Measurements from ENCODE around the gene DCBLD2. TPM values are rescaled to one million over a fixed set of nuclear protein-coding genes. Genes with fewer than 3 reads are reported as not detected.

DCBLD2 gene
- total RNA-seq, 1 experiment from 2014 or later, result 178 TPM

DNA sequence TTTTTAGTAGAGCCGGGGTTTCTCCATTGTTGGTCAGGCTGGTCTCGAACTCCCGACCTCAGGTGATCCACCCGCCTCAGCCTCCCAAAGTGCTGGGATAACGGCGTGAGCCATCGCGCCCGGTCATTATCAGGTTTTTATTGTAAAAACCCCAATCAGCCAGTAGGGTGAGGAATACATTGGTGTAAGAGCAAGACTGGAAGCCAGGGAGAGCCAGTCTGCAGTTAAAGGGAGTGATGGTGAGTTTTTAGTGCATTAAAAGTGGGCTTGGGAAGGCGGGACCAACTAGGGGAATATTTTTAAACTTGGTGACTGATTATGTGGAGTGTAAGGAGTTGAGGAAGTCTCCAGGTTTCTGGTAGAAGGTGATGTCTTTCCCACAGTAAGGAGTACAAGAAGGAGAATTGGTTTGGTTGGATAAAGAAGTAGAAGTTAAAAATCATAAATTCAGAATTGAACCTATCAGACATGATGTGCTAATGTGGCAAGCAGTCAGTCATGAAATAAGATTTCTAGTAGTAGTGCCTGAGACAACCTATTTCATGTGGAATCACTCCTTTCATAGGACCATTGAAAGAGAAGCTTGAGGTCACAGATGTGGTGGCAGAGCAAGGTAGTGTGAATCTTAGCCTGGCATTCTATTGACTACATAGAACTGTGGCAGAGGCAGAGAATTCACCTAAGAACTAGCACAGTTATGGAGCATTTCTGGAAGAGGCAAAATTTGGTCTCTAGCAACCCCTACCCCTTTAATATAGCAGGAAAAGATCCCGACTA is 2.4 kb upstream of the DCBLD2 start:
- peaks cover 28% of the 10 kb centered on the region for H3K4me1 Mint-ChIP-seq (ENCODE audit: low read depth, unreplicated experiment)
- CTCF ChIA-PET, result interaction anchor here (1.5 kb wide), 1 partner anchor 19 kb away, joined by 4 read pairs; no protein-coding TSS in a partner anchor
- TF ChIP-seq, protein P1, sequence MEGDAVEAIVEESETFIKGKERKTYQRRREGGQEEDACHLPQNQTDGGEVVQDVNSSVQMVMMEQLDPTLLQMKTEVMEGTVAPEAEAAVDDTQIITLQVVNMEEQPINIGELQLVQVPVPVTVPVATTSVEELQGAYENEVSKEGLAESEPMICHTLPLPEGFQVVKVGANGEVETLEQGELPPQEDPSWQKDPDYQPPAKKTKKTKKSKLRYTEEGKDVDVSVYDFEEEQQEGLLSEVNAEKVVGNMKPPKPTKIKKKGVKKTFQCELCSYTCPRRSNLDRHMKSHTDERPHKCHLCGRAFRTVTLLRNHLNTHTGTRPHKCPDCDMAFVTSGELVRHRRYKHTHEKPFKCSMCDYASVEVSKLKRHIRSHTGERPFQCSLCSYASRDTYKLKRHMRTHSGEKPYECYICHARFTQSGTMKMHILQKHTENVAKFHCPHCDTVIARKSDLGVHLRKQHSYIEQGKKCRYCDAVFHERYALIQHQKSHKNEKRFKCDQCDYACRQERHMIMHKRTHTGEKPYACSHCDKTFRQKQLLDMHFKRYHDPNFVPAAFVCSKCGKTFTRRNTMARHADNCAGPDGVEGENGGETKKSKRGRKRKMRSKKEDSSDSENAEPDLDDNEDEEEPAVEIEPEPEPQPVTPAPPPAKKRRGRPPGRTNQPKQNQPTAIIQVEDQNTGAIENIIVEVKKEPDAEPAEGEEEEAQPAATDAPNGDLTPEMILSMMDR (IDR thresholded peaks at IDR 0.05; ENCODE audit: unreplicated experiment), result no peak
- peak overlapping the region; percentile 28 for H3K27ac Mint-ChIP-seq (ENCODE audit: unreplicated experiment)
- intact Hi-C loops (cut with micrococcal nuclease; ENCODE audit: unreplicated experiment), result loop anchor here (5.0 kb wide), 1 partner anchor 87 kb away; no protein-coding TSS in a partner anchor
- no peak overlapping the region for H3K4me3 Mint-ChIP-seq (ENCODE audit: low read depth, unreplicated experiment)
- DNase-seq, result no peak
- H3K27me3 Mint-ChIP-seq (ENCODE audit: unreplicated experiment), result no peaks in the 10 kb centered on the region
- H3K9me3 Mint-ChIP-seq (ENCODE audit: low read depth, unreplicated experiment), result peaks cover 8% of the 10 kb centered on the region
- H3K36me3 Mint-ChIP-seq (ENCODE audit: insufficient read depth, unreplicated experiment), result peaks cover 43% of the 10 kb centered on the region
- no TSS peak for BruUV-seq (replicated peaks)

DNA sequence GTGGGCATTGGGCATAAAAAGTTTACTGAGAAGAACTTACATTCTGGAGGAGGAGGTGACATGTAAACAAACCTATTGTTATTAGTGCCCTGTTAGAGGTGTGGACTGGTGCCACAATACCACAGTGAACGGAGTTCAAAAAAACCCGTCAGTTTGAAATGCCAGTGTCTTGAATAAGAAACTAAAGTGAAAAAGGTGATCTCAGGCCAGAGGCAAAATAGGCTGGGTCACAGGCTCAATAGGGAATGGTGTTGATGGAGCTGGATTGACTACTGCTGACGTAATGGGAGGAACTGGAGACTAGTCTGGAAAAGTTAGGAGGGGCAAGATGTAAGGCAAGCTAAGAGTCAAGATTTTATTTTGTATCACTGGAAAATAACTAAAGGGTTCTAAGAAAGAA is 1.6 kb upstream of the DCBLD2 start:
- no TSS peak for BruUV-seq (replicated peaks)
- Mint-ChIP-seq H3K4me1 (ENCODE audit: low read depth, unreplicated experiment) (peaks cover 28% of the 10 kb centered on the region), H3K9me3 (ENCODE audit: low read depth, unreplicated experiment) (peaks cover 8% of the 10 kb centered on the region), H3K27ac (ENCODE audit: unreplicated experiment) (no peak overlapping the region), H3K36me3 (ENCODE audit: insufficient read depth, unreplicated experiment) (peaks cover 47% of the 10 kb centered on the region), H3K4me3 (ENCODE audit: low read depth, unreplicated experiment) (peak overlapping the region; percentile 86), H3K27me3 (ENCODE audit: unreplicated experiment) (no peaks in the 10 kb centered on the region)
- intact Hi-C loops (cut with micrococcal nuclease; ENCODE audit: unreplicated experiment), result loop anchor here (5.0 kb wide), 1 partner anchor 86 kb away; no protein-coding TSS in a partner anchor
- CTCF ChIA-PET, result interaction anchor here (1.5 kb wide), 1 partner anchor 19 kb away, joined by 4 read pairs; no protein-coding TSS in a partner anchor
- DNase-seq, result no peak
- TF ChIP-seq, protein P1 (IDR thresholded peaks at IDR 0.05; ENCODE audit: unreplicated experiment), result no peak

DNA sequence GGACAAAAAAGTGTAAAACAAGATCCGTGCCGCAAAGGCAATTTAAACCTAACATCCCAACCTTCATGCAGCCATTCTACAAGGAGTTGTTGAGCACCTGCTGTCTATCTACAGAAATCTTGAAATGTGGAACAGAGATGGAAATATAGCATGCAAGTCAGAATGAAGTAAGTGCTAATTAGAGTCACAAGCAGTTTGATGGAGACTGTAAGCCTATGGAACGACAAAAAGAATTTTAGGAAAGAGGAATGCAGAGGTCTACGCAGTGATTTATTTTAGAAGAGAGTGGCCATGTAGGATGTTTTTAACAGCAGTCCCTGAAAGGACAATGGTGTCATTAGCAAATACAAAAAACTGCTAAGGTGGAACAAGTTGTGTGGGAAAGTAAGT is 851 bp upstream of the DCBLD2 start:
- intact Hi-C loops (cut with micrococcal nuclease; ENCODE audit: unreplicated experiment), result loop anchor here (5.0 kb wide), 1 partner anchor 85 kb away; no protein-coding TSS in a partner anchor
- CTCF ChIA-PET, result interaction anchor here (0.8 to 1.5 kb wide), 4 partner anchors 8 to 85 kb away, joined by 4 to 10 read pairs (median 4); no protein-coding TSS in a partner anchor
- TSS peak; percentile 91 for BruUV-seq (replicated peaks)
- H3K4me3 Mint-ChIP-seq (ENCODE audit: low read depth, unreplicated experiment), result peak overlapping the region; percentile 86
- peaks cover 53% of the 10 kb centered on the region for H3K36me3 Mint-ChIP-seq (ENCODE audit: insufficient read depth, unreplicated experiment)
- no peaks in the 10 kb centered on the region for H3K27me3 Mint-ChIP-seq (ENCODE audit: unreplicated experiment)
- peaks cover 28% of the 10 kb centered on the region for H3K4me1 Mint-ChIP-seq (ENCODE audit: low read depth, unreplicated experiment)
- no peak for DNase-seq
- TF ChIP-seq, protein P1 (IDR thresholded peaks at IDR 0.05; ENCODE audit: unreplicated experiment), result no peak
- peak overlapping the region; percentile 95 for H3K27ac Mint-ChIP-seq (ENCODE audit: unreplicated experiment)
- peaks cover 5% of the 10 kb centered on the region for H3K9me3 Mint-ChIP-seq (ENCODE audit: low read depth, unreplicated experiment)

DNA sequence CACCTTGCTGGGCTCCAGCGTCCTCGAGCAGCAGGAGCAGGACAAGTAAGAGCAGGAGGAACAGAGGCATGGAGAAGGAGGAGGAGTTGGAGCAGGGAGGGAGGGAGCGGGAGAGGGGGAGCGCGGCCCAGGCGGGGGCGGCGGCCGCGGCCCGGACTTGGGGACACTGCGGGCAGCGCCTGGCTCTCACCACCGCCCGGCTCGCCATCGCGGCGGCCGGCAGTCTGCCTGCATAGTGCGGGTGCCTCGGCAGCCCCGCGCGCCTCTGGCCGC is 440 bp downstream of the DCBLD2 start:
- BruUV-seq (replicated peaks), result no TSS peak
- Mint-ChIP-seq H3K4me3 (ENCODE audit: low read depth, unreplicated experiment) (peak overlapping the region; percentile 86), H3K27me3 (ENCODE audit: unreplicated experiment) (no peaks in the 10 kb centered on the region), H3K36me3 (ENCODE audit: insufficient read depth, unreplicated experiment) (peaks cover 63% of the 10 kb centered on the region), H3K4me1 (ENCODE audit: low read depth, unreplicated experiment) (peaks cover 28% of the 10 kb centered on the region), H3K27ac (ENCODE audit: unreplicated experiment) (peak overlapping the region; percentile 64), H3K9me3 (ENCODE audit: low read depth, unreplicated experiment) (no peaks in the 10 kb centered on the region)
- intact Hi-C loops (cut with micrococcal nuclease; ENCODE audit: unreplicated experiment), result loop anchor here (5.0 kb wide), 1 partner anchor 84 kb away; no protein-coding TSS in a partner anchor
- CTCF ChIA-PET, result interaction anchor here (0.8 to 1.5 kb wide), 2 partner anchors 84 kb away, joined by 4 to 10 read pairs; no protein-coding TSS in a partner anchor
- TF ChIP-seq, protein P1 (IDR thresholded peaks at IDR 0.05; ENCODE audit: unreplicated experiment), result no peak
- DNase-seq, result peak; percentile 54

All from Calu3 (cell line).